Spleen (tissue), 11 donors: ENCODE measurements around the gene BMPER. TPM values are rescaled to one million over a fixed set of nuclear protein-coding genes. Genes with fewer than 3 reads are reported as not detected.

Experiments used
- DNase-seq: peaks from one replicate; pipeline ENCODE4 v3.0.0-alpha.2; 2020
- H3K27ac ChIP-seq, 8 donors: fragments of 200-600 bp; sonication (generic) in 7 of 8; 1 replicate in 4 of 8; 2 replicates in 4 of 8; pipeline versions ENCODE4 v1.5.0 to v1.8.0; 2016 to 2021; ENCODE audit warnings: inconsistent platforms in 4 of 8, mild to moderate bottlenecking in 4 of 8, moderate library complexity in 1 of 8
- H3K27me3 ChIP-seq, 7 donors: fragments of 200-600 bp; sonication (generic) in 6 of 7; replicated peaks in 1 of 7; 1 replicate in 4 of 7; 2 replicates in 3 of 7; pipeline versions ENCODE4 v1.5.0 to v1.8.0; 2016 to 2021; ENCODE audit warnings: inconsistent platforms in 3 of 7, mild to moderate bottlenecking in 1 of 7
- H3K36me3 ChIP-seq, 6 donors: fragments of 200-600 bp; sonication (generic) in 5 of 6; 1 replicate in 4 of 6; 2 replicates in 2 of 6; pipeline versions ENCODE4 v1.5.0 to v1.8.0; 2016 to 2021; ENCODE audit warnings: inconsistent platforms in 2 of 6
- H3K4me1 ChIP-seq, 6 donors: fragments of 200-600 bp; sonication (generic) in 5 of 6; 1 replicate in 3 of 6; 2 replicates in 3 of 6; pipeline versions ENCODE4 v1.5.0 to v1.8.0; 2016 to 2021; ENCODE audit warnings: inconsistent platforms in 3 of 6
- H3K4me3 ChIP-seq, 8 donors: fragments of 200-600 bp; sonication (generic) in 7 of 8; 1 replicate in 4 of 8; 2 replicates in 4 of 8; pipeline versions ENCODE4 v1.5.0 to v1.8.0; 2016 to 2021; ENCODE audit warnings: inconsistent platforms in 4 of 8, mild to moderate bottlenecking in 4 of 8, moderate library complexity in 2 of 8
- H3K9me3 ChIP-seq, 8 donors: fragments of 200-600 bp; sonication (generic) in 7 of 8; 1 replicate in 4 of 8; 2 replicates in 4 of 8; pipeline versions ENCODE4 v1.5.0 to v1.8.0; 2016 to 2021; ENCODE audit warnings: inconsistent platforms in 4 of 8
- POLR2A ChIP-seq, 3 donors: fragments of 450-650 bp; IDR thresholded peaks; one replicate each; pipeline ENCODE4 v1.5.1; 2017; ENCODE audit warnings: antibody characterized with exemption in 3 of 3, mild to moderate bottlenecking in 1 of 3
- POLR2AphosphoS5 ChIP-seq, 3 donors: sonication (generic); formaldehyde crosslinking; IDR thresholded peaks; one replicate each; pipeline ENCODE4 v1.5.1; 2017; ENCODE audit warnings: antibody characterized with exemption in 3 of 3
- WGBS, 5 donors: extraction: QIAGEN DNeasy Blood & Tissue Kit in 3 of 5; methylation state at CpG; one replicate each; pipeline versions ENCODE4 v1.1.5 to v1.1.7; 2013 to 2018; 5-methylcytosine and 5-hydroxymethylcytosine counted together
- intact Hi-C: fragments of 100-400 bp; cut with DNase I; formaldehyde crosslinking; loops from one replicate; pipeline ENCODE4 v1.15.0; 2023; ENCODE audit warnings: low total_unique reads
- polyA plus RNA-seq, 3 donors: library from polyadenylated mRNA; stranded (reverse); fragments of 200-250 nt; gene quantifications; one replicate each; pipeline ENCODE4 v1.2.1, GENCODE V29; 2013
- total RNA-seq, 7 donors: library from RNA; depleted of rRNA in 3 of 7; stranded (reverse); fragments of >200 nt in 3 of 7; fragmentation: NEBNext Ultra II Directional in 4 of 7; extraction: Animal tissue kit (Norgen Biotek cat#: 25700) in 4 of 7; gene quantifications; one replicate each; pipeline versions ENCODE4 v1.1.0 to v1.2.1, GENCODE V29; 2016 to 2021
- TF ChIP-seq, protein P1 (sequence below), 11 experiments: fragments of 200-600 bp in 7 of 11; fragments of 450-650 bp in 4 of 11; sonication (generic) in 4 of 11; IDR thresholded peaks in 8 of 11; conservative IDR thresholded peaks in 3 of 11; 1 replicate in 7 of 11; 2 replicates in 4 of 11; pipeline versions ENCODE4 v1.4.0 to v1.8.0; 2016 to 2021; ENCODE audit warnings: antibody characterized with exemption in 11 of 11, inconsistent platforms in 4 of 11, mild to moderate bottlenecking in 1 of 11
- donor health status: healthy with polysubstance abuse.
- donor health status: DM: no; HTN: no; CAD: no; lungs with moderate emphysema.
- donor health status: DM: no; HTN: no; CAD: no.
- donor health status: Bipolar disorder and iron deficiency.
- donor health status: healthy.
- donor health status: DM: no; HTN: no; CAD: no.
- donor health status: DM: yes; HTN: yes; CAD: no.

The BMPER gene
- total and polyA plus RNA-seq, 10 donors, result 0.14 to 4.4 (median 2.1) TPM

DNA sequence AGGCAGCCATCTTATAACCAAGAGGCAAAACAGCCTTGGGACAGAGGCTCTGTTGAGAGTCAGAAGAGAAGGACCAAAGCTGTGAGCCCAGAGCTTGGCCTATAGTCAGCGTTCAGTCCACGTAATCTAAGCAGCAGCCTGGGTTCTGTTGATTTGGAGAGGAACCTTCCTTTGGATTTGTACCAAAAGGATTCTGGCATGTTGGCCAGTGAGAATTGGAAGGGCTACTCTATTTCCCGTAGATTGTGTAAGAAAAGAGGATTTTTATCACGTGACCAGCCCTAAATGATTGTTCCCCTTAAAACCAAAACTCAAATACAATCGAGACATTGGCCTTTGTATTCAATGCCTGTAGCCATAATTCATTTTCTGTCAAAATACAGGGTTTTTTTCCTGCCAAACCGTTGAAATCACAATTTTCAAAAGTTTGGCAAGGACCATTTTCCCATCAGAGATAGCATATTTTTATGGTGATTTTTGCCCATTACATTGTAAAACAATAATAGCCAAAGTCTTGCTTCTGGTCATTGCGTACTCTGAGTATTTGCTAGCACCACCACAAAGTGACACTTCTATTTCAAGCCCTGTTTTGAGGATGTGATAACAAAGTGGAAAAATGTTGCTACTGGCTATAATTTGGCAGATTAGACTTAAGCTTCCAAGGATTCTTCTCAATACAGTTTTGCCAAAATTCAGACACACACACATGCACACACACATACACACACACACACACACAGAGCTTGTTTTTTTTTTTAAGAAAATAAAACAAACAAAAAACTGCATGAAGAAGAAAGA, 23.1 kb upstream of the BMPER start:
- intact Hi-C loops, result no loop called here
- whole genome bisulfite sequencing, 5 donors, result 64 to 89% (median 80%) methylated on average over 7 of the region's 7 CpGs
- no peaks in the 10 kb centered on the region for H3K36me3 ChIP-seq
- no peak overlapping the region for H3K27ac ChIP-seq
- H3K9me3 ChIP-seq, result no peaks in the 10 kb centered on the region
- TF ChIP-seq, protein P1, sequence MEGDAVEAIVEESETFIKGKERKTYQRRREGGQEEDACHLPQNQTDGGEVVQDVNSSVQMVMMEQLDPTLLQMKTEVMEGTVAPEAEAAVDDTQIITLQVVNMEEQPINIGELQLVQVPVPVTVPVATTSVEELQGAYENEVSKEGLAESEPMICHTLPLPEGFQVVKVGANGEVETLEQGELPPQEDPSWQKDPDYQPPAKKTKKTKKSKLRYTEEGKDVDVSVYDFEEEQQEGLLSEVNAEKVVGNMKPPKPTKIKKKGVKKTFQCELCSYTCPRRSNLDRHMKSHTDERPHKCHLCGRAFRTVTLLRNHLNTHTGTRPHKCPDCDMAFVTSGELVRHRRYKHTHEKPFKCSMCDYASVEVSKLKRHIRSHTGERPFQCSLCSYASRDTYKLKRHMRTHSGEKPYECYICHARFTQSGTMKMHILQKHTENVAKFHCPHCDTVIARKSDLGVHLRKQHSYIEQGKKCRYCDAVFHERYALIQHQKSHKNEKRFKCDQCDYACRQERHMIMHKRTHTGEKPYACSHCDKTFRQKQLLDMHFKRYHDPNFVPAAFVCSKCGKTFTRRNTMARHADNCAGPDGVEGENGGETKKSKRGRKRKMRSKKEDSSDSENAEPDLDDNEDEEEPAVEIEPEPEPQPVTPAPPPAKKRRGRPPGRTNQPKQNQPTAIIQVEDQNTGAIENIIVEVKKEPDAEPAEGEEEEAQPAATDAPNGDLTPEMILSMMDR (IDR thresholded peaks at IDR 0.05 in 8 of 11, conservative IDR thresholded peaks at IDR 0.05 in 3 of 11), result no peak
- TF ChIP-seq POLR2AphosphoS5 (IDR thresholded peaks at IDR 0.05) (no peak), POLR2A (IDR thresholded peaks at IDR 0.05) (no peak)
- no peak overlapping the region for H3K4me3 ChIP-seq
- no peaks in the 10 kb centered on the region for H3K27me3 ChIP-seq
- DNase-seq, result no peak
- H3K4me1 ChIP-seq, result no peaks in the 10 kb centered on the region

- no peak overlapping the region for H3K4me3 ChIP-seq
- H3K4me1 ChIP-seq, result no peaks in the 10 kb centered on the region
- no peaks in the 10 kb centered on the region for H3K9me3 ChIP-seq
- no peaks in the 10 kb centered on the region for H3K36me3 ChIP-seq
- no peak for TF ChIP-seq POLR2A (IDR thresholded peaks at IDR 0.05)
- TF ChIP-seq, protein P1 (IDR thresholded peaks at IDR 0.05 in 8 of 11, conservative IDR thresholded peaks at IDR 0.05 in 3 of 11), result no peak
- 3 to 17% (median 10%) methylated on average over 3 of the region's 3 CpGs for WGBS, 5 donors
- intact Hi-C loops, result no loop called here
- H3K27me3 ChIP-seq, result no peaks in the 10 kb centered on the region
- no peak overlapping the region for H3K27ac ChIP-seq
- DNase-seq, result no peak
Measured at GRCh38 chr7:33882950-33883670, 22.2 kb upstream of the BMPER start.

- H3K4me1 ChIP-seq, result no peaks in the 10 kb centered on the region
- no peak for DNase-seq
- no peaks in the 10 kb centered on the region for H3K27me3 ChIP-seq
- 23 to 33% (median 26%) methylated on average over 1 of the region's 1 CpG for WGBS, 5 donors
- TF ChIP-seq, protein P1 (IDR thresholded peaks at IDR 0.05 in 8 of 11, conservative IDR thresholded peaks at IDR 0.05 in 3 of 11), result no peak
- no peak for TF ChIP-seq POLR2AphosphoS5 (IDR thresholded peaks at IDR 0.05)
- TF ChIP-seq POLR2A (IDR thresholded peaks at IDR 0.05), result no peak
- H3K9me3 ChIP-seq, result no peaks in the 10 kb centered on the region
- intact Hi-C loops, result no loop called here
- no peak overlapping the region for H3K4me3 ChIP-seq
- no peak overlapping the region for H3K27ac ChIP-seq
- H3K36me3 ChIP-seq, result no peaks in the 10 kb centered on the region
Measured at GRCh38 chr7:33883671-33883965, 21.7 kb upstream of the BMPER start.
